SKM-1 treated with dmso at 0.1 percent for 144 hours (cell line): ENCODE measurements around the gene DGKG.

ENCODE experiments used
- DNase-seq: peaks from one replicate; lab custom pipeline; 2025; ENCODE audit not compliant: unreplicated experiment; lab: John Stamatoyannopoulos, UW

The DGKG gene

DNA sequence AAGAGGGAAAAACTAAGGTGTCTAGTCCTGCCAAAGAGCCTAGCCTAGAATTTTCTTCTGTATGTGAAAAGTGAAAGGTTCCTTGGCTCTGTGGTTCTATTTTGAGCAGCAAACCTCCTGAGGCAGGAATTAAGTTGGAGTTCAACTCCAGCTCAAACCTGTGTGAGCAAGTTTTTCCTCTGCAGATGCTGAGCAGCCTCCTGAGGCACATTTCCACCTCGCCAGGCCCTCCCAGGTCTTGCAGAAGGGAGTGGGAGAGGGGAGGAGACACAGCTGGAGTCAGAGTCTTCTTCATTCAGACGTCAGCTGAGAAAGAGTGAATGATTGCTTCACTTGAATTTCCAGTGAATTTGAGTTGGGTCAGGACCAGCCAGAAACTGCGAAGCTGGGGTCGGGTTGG, 183.6 kb downstream of the DGKG start:
- DNase-seq = no peak

DNA sequence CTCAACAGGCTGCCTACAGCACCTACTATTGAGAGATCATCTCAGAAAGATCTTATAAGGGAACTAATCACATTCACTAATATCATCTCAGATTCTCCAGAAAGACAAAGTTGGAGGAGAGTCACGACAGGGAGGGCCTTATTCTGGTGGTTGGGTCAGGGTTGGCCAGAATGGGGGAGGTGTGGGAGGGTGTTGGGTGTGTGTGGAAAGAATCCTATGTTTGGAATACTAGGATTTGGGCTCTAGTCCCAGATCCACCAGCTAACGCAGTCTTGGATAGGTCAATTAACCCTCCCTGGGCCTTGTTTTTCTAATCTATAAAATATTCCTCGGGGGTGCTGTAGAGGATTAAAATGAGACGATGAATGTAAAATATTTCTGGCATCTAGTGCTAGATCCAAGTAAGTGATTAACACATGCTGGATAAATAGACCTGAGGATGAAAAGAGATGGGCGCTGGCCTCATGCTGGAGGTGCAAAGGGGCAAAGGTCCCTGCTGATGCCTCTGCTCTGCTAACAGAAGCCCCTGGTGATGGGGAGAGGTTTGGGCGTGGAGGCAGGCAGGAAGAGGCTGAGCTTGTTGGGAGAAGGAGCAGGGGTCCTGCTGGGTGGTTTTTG, 185.6 kb downstream of the DGKG start:
- no peak for DNase-seq

DNA sequence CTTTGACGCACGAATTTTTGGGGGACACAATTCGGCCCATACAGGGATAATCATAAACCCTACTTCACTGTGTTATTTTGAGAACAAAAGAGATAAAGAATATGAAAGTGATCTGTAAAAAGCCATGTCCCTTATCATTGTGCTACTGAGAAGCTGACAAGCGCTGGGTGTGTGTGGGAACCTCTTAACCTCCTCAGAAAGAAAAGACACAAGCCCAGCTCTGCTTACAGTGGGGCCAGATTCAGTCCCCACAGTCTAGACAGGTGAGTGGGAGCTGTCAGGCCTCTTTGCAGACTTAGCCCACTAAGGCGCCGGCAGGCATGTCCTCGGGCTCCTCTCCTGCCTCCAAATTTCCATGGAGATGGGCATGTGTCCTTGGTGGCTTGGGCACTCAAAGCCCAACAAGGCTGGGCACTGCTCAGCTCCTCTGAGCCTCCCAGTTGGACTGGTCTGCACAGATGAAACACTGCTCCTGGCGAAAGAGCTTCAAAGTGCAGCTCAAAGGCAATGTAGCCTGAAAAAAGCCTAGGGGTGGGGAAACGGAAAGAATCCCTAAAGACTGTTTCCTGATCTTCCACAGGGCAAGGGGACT, 188.7 kb downstream of the DGKG start:
- no peak for DNase-seq

DNA sequence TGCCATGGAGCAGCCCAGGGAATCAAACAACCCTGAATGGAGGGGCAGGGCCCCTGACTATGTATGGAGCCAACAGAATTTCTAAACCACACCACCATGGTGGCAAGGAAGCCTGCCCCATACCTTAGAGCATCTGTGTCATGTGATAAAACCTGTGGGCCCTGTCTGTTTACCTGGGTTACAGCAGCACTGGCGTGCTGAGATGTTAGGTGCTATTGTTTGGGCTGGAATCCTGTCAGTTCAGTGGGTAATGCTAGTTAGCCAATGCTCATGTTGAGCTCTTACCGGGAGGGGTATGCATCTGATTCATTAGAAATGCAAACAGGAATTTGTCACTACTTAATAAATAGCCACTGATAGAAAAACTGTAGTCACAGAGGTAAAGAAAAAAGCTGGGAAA, 189.7 kb downstream of the DGKG start:
- no peak for DNase-seq

DNA sequence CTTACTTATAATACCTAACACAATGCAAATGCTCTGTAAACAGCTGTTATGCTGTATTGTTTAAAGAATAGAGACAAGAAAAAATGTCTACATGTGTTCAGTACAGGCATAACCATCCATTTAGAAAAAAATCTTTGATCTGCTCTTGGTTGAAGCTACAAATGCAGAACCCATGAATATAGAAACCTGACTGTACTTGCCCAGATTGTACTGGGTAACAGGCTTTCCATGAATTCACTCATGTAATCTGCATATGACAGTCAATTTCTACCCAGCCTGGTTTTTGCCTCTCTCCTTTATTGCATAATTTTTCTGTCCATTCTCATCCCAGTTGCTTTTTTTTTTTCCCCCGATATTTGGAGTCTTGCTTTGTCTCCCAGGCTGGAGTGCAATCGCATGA, 190.5 kb downstream of the DGKG start:
- DNase-seq = no peak

DNA sequence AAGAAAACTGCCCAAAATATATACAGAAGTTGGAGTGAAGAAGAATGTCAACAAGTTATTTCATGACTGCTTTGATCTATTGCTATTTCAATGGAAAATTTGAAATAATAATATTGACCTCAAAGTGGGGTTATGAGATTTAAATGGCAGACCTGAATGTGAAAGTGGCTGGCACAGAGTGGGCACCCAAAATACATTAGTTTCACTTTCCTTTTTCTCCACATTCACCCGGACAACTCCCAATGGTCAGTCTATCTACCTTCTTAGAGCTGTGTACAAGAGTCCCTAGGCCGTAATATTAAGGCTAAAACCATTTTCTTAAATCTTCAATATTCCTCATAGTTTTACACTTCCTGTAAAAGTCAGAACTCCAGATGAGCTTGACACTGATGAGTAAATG, 191.5 kb downstream of the DGKG start:
- DNase-seq = no peak

DNA sequence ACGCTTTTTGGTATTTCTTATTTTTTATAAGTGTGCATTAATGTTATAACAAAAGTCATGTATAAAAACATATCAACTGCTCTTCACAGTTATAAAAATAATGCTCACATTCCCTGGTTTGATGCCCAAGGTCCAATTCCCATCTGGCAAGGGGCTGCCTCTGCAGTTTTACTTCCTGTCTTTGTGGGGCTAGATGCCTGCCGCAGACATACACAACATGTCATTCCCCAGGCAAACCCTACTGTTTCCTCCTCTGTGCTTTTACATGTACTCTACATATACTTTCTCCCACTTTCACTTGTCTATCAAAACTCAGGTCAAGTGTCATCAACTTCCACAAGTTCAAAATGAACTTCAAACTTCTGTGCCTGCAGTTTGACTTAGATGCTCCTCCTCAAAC, 192.7 kb downstream of the DGKG start:
- DNase-seq = no peak

DNA sequence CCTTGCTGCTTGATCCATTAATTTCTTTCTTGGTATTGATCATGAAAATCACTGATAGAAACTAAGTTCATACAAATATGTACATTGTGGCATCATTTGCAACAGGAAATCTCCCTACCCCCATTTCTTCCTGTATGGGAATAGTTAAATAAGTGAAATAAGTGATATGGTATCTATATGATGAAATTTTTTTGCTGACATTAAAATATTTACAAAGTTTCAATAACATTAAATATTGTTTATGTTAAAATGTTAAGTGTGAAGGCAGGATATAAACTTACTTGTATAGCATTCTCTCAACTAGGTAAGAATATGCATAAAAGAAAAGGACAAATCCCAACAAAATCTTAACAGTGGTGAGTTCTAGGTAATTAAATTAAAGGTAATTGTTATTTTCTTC, 193.1 kb downstream of the DGKG start:
- no peak for DNase-seq

DNA sequence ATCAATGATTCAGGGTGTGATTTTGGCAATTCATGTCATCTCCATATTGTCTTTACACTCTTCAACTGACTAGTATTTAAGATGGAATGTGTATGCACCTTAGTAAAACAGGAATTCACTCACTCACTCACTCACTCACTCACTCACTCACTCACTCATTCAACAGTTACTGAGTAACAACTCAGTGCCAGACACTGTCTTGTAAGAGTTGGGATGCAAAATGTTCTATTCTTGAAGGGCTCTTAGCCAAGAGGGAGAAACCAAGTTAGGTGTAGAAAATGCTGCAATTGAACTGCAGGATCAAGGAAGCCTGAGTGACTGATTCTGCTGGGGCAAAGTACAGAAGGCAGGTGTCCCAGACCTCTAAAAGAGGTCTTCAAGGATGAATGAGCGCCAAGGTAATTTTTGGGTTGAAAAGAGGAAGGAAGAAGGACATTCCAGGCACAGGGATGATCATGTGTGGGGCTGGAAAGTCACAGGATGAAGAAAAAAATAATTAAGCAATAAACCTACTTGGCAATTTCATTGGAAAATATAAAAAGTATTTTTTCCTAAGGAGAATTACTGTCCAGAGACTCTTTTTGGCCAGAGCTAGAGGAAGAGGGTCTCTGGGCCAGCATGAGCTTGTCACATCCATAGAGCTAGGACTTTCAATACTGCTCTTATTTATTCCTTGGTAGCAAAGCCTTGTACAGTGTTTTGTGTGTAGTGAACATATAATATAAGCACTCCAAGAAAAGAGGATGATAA, 194.2 kb downstream of the DGKG start:
- DNase-seq = no peak

DNA sequence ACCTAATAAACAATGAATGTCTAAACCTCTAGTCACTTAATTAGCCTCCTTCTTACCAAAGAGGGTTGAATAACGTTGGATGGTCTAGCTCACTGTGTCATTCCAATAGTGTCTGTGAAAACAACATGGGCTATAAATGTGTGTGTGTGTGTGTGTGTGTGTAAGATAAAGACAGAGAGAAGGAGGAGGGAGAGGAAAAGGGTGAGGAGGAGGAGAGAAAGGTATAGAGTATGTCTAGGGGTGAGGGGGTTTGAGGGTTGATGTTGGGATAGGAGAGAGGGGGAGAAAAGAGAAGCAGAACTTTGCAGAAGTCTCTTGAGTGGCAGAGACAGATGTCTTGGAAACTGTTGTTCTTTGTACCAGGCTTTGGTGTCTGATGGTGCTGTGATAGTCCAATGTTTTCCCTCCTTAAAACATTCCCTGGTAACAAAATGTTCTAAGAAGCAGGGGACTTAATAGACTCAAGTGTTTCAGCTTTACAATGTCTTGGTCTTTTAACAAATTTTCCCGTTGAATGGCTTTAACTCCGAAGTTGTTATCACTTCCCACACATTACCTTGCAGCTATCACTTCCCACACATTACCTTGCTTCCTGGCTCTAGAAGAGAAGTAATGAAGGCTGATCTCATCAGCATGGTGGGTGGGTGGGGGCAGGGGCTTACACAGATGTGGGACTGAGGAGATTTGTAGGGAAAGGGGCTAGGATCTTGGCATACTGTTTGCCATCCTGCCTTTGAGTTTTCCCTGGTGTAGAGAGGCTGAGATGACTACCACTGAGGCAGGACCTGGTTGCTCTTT, 195.3 kb downstream of the DGKG start:
- DNase-seq = no peak

DNA sequence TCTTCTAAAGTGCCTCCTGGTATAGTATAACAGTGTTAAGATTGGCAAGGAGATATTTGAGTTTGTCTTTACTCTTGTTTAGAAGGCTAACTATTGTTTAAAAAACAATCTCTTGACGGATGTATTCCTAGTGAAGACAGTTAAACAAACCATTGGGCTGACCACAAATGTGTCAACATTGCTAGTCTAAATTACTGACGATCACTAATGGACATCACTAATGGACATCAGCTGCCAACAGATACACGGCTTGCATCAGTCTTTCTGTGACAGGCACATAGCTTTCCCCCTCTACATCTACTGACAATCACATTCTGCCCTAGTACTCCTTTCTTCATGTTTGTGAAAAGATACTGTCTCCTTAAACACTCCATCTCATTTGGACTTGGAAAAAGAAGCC, 196.0 kb downstream of the DGKG start:
- no peak for DNase-seq

DNA sequence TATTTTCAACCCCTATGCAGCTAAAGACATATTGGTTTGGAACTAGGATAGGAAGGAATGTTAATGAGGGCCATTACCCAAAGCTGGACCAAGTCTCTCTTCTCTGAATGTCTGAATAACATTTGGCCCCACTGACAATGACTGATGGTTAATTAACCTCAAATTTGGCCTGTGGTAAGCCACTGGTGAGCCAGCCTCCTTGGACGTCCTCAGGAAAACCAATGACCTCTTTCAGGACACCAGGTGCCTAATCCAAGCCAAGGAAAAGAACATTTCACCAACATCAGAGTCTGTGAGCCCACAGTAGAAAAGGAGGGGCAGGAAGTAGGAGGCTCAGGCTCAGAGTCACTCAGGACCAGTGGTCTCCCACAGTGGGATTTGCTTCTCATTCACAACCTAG, 196.7 kb downstream of the DGKG start:
- DNase-seq = no peak

DNA sequence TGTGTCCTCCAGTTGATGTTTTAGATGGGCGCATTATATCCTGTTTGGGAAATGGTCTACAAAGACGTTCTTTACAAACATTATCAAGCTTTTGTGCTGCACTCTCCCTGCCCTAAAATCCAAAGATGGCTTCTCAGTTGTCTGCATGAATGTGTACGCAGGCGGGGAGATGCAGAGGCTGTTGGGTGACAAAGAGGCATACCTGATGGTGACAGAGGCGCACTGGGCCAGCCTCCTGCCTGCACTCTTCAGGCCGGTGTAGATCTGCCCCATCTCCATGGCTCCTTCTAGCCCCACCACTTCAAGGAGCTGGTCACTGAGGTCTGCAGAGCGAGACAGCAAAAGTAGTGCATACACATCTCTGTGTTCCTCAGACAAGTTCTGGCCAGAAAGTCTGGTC, 197.3 kb downstream of the DGKG start:
- no peak for DNase-seq

DNA sequence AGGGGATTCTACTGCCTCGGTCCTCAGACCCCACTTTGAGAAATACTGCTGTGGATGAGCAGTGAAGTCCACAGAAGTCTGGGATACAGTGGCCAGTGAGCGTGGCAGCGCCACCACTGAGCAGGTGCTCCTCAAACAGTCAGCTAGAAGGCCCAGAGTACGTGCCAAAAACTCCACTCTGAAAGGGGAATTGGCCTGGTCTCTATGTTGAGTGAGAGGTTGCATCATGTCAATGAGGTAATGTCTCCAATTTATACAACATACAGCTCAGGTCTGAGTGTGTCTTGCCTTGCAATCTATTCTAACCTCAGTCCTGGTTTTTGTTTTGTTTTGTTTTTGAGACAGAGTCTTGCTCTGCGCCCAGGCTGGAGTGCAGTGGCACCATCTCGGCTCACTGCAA, 199.8 kb downstream of the DGKG start:
- DNase-seq = peak; percentile 95

DNA sequence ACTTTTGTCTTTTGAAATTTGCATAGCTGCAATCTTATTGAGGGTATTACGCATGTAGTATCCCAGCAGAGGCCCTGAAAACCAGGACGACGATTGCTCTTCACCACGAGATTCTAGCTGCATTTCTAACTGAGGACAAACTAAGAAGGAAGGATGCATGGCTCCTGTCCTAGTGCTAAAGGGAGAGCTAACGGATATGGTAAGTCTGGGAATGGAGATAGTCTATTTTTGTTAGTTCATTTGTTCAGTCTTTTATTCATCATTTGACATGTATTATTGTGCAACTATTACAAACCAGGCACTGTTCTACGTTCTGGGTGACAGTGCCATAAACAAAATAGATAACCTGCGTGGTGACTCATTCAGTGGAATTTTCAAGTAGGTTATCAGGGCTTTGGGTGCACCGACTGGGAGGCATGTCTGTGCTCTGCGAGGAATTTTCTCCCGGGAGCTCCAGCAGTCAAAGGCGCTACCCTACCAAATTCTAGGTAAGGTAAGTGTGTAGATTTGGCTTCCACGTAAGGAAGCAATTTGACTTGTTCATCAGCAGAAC, 201.3 kb downstream of the DGKG start:
- no peak for DNase-seq

DNA sequence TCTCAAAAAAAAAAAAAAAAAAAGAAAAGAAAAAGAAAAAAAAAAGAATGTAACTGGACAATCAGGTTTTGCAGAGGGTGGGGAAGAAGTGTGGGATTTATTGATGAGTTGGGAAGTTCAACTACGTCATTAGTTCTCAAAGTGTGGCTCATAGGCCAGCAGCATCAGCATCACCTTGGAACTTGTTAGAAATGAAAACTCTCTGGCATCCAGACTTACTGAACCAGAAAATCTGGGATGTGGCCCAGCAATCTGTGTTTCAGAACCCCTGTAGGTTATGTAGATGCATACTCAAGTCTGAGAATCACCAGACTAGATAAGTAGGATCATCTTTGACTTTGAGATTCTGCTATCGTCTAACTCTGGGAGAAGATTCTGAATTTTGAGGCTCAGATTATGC, 207.4 kb downstream of the DGKG start:
- no peak for DNase-seq

DNA sequence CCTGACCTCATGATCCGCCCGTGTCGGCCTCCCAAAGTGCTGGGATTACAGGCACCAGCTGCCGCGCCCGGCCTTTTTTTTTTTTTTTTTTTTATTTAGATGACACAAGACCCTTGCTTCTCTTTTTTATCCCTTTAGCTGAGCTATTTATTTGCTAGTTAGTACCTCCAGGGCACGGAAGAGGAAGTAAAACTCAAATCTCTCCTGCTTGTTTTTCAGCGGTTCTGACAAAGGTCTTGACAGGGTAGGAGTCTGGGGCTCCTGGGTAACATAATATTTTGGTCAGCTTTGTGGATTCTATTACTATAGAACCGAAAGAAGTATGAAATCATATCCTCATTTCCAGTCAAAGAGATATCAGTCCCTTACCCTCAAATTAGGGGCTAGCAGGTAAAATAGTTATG, 209.1 kb downstream of the DGKG start:
- DNase-seq = peak; percentile 89

DNA sequence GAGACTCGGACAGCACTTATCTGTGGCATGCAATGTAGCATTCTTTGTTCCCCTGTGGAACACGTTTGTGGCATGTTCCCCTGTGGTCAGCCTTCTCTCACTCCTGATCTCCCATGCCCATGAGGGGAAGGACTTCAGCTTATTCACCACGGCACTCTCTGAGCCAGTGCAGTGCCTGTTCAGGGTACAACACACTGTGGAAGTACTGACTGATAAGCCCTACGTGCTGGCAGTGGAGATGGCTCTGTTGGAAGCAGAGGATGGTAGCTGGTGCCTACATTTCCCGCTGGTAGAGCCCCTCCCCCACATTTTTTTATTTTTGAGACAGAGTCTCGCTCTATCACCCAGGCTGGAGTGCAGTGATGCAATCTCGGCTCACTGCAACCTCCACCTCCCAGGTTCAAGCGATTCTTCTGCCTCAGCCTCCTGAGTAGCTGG, 209.7 kb downstream of the DGKG start:
- no peak for DNase-seq

DNA sequence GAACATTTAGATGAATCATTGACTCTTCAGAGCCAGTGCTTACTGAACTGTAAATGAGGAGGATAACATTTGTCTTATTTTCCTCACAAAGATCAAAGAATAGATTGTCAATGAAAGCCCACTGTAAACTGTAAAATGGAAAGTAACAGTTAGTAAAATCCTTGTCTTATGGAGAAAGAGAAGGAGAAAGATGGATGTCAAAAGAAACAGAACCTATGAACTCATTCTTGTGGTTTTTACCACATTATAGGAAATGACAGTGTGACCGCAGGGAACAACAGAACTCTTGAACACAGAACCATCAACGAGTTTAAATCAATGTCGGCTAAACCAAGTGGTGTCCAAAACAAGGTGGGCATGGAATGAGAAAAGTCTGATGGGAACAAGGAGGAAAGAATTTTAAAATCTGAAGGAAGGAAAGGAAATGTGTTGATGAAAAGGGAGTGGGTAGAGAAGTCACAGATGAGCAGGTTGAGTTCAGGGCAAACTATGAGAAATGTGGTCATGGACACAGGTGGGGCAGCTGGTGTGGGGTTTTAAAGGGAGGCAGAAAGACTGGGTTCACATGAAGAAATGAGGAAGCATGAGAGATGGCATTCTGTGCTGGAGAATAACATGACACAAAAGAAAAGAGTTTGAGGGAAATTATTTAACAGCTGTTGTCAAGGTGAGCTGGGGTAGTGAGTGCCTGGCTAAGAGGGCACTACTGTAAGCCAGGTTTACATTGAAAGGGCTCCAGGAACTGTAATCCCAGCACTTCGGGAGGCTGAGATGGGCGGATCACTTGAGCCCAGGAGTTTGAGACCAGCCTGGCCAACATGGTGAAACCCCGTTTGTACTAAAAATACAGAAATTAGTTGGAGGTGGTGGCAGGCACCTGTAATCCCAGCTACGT, 210.7 kb downstream of the DGKG start:
- DNase-seq = peak; percentile 74

DNA sequence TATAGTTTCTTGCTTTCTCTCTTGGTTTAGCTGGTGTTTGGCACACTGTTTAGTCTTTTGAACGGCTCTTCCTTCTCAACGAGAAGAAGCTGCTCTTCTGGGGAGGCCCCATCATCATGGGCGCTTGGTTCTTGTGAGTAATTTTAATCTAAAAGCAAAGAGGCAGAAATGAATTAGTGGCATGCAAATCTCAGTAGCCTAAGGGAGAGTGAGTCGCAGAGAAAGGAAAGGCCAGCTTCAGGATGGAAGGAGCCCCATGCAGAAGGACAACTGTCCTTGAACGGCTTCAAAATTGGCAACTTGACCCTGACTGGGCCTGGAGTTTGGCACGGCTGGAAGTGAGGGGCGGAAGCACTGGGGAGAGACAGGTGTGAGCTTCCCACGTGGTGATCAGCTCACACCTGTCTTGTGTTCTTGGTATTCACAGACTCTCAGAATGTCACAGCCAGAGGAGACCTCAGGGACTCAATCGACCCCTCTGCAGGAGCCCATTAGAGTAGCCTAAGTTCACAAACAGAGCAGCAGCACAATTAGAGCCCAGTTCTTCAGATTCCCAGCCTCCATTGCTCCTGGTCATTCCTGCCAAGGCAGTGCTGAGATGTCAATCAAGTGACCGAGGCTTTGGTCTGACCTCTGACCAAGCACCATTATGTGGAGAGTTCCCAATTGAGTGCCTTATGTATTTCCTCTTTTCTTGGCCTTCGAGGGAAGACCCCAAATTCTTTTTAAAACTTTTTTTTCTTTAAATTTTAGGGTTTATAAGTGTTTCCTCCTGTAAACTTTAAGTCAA, 211.8 kb downstream of the DGKG start:
- no peak for DNase-seq
